Effector memory CD8-positive, alpha-beta T cell (primary cell): Measurements from ENCODE around the gene ARHGAP24.

Experiments
- ATAC-seq: fragments of 150-1000 bp; cut with Tn5 transposase; replicated peaks from 2 replicates; pipeline ENCODE4 v1.10.0; 2021; ENCODE audit warnings: mild to moderate bottlenecking, moderate library complexity
- DNase-seq, 3 experiments: peaks; one replicate each; pipeline ENCODE4 v3.0.0; 2021
- H3K27ac Mint-ChIP-seq, 2 donors: one replicate each; pipeline ENCODE4 v1.8.0; 2022; ENCODE audit warnings: mild to moderate bottlenecking in 2 of 2, mixed read lengths in 2 of 2, moderate library complexity in 2 of 2
- H3K27me3 Mint-ChIP-seq, 2 donors: one replicate each; pipeline ENCODE4 v1.8.0; 2022; ENCODE audit warnings: mixed read lengths in 2 of 2
- H3K36me3 Mint-ChIP-seq: one replicate; pipeline ENCODE4 v1.8.0; 2022; ENCODE audit warnings: mild to moderate bottlenecking, moderate library complexity, mixed read lengths; ENCODE audit not compliant: insufficient read depth
- H3K4me1 Mint-ChIP-seq, 2 donors: one replicate each; pipeline ENCODE4 v1.8.0; 2022; ENCODE audit warnings: low read depth in 2 of 2, mixed read lengths in 2 of 2
- H3K4me3 Mint-ChIP-seq, 2 donors: one replicate each; pipeline ENCODE4 v1.8.0; 2022; ENCODE audit warnings: mild to moderate bottlenecking in 2 of 2, mixed read lengths in 2 of 2, moderate library complexity in 2 of 2
- H3K9me3 Mint-ChIP-seq, 2 donors: one replicate each; pipeline ENCODE4 v1.8.0; 2022; ENCODE audit warnings: mixed read lengths in 2 of 2

ARHGAP24 gene

DNA sequence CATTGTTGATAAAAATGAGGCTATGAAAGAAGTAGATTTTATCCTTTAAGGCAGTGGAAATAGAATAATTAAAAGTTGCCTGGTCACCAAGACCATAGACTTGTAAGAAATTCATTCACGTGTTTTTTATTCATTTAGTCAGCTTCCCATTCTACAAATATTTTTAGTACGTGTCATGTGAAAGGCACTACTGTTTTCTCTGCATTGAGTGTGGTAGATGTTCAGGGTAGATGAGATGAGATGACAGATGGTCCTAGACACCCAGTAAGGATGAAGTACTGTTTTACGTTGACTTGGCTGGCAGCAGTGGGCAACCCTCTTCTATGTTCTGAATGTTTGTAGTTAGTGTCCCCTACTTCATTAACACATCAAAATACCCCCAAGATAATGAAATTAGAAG lies 228.1 kb downstream of the ARHGAP24 start:
- ATAC-seq: no peak
- Mint-ChIP-seq H3K36me3 (peaks cover 1% of the 10 kb centered on the region), H3K4me3 (no peak overlapping the region), H3K9me3 (peaks cover 7 to 37% of the 10 kb centered on the region in 2 donors), H3K4me1 (no peaks in the 10 kb centered on the region), H3K27me3 (no peaks in the 10 kb centered on the region), H3K27ac (no peak overlapping the region)
- no peak for DNase-seq

- Mint-ChIP-seq H3K27ac (no peak overlapping the region), H3K4me3 (no peak overlapping the region), H3K36me3 (no peaks in the 10 kb centered on the region), H3K4me1 (no peaks in the 10 kb centered on the region), H3K9me3 (peaks cover 9 to 31% of the 10 kb centered on the region in 2 donors), H3K27me3 (no peaks in the 10 kb centered on the region)
- ATAC-seq (no peak), DNase-seq (no peak)
Observed at GRCh38 chr4:85707611-85708010, 232.7 kb downstream of the ARHGAP24 start.

DNA sequence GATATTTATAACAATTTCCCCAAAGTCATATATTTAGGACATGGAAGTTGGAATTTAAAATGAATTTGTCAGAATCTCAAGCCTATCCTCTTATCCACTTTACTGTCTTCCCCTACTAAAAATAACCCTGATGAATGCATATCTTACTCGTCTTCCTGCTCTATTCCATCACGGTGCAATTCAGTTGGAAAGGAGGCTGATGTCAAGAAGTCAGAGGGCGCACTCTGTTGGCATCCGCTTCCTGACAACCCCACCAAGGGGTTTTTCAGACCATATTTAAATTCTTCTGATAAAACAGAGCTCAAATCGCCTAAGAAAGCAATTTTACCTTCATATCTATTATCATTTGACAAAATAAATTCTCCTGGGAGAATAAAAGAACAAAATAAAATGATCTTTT lies 233.5 kb downstream of the ARHGAP24 start:
- H3K4me1 Mint-ChIP-seq: no peaks in the 10 kb centered on the region
- no peaks in the 10 kb centered on the region for H3K27me3 Mint-ChIP-seq
- H3K36me3 Mint-ChIP-seq: no peaks in the 10 kb centered on the region
- DNase-seq: no peak
- no peak overlapping the region for H3K27ac Mint-ChIP-seq
- peaks cover 10 to 23% of the 10 kb centered on the region in 2 donors for H3K9me3 Mint-ChIP-seq
- no peak overlapping the region for H3K4me3 Mint-ChIP-seq
- ATAC-seq: no peak

DNA sequence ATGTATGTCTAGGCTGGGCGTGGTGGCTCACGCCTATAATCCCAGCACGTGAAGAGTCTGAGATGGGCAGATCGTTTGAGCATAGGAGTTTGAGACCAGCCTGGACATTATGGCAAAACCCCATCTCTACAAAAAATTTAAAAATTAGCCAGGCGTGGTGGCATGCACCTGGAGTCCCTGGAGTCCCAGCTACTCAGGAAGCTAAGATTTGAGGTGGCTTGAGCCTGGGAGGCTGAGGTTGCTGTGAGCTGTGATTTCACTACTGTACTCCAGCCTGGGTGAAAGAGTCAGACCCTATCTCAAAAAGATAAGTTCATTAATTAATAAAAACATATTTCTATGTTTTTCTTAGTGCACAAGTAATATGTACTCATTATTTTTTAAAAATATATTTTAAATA lies 238.1 kb downstream of the ARHGAP24 start:
- no peak overlapping the region for H3K27ac Mint-ChIP-seq
- H3K4me3 Mint-ChIP-seq: no peak overlapping the region
- peaks cover 7% of the 10 kb centered on the region in 2 donors for H3K9me3 Mint-ChIP-seq
- no peaks in the 10 kb centered on the region for H3K36me3 Mint-ChIP-seq
- no peak for ATAC-seq
- no peaks in the 10 kb centered on the region for H3K27me3 Mint-ChIP-seq
- DNase-seq: no peak
- H3K4me1 Mint-ChIP-seq: no peaks in the 10 kb centered on the region

- Mint-ChIP-seq H3K4me1 (no peaks in the 10 kb centered on the region), H3K27ac (no peak overlapping the region)
- no peak for ATAC-seq
Observed at GRCh38 chr4:85715991-85716737, 241.2 kb downstream of the ARHGAP24 start.

GRCh38 chr4:85717351-85717750 lies 242.4 kb downstream of the ARHGAP24 start:
- Mint-ChIP-seq H3K36me3 (no peaks in the 10 kb centered on the region), H3K9me3 (peaks cover 9 to 16% of the 10 kb centered on the region in 2 donors), H3K27ac (no peak overlapping the region), H3K4me3 (no peak overlapping the region), H3K4me1 (no peaks in the 10 kb centered on the region), H3K27me3 (no peaks in the 10 kb centered on the region)
- ATAC-seq (no peak), DNase-seq (no peak)

More at GRCh38 chr4:85715991-85716737, 241.2 kb downstream of the ARHGAP24 start:
- Mint-ChIP-seq H3K4me3 (no peak overlapping the region), H3K9me3 (peaks cover 10 to 17% of the 10 kb centered on the region in 2 donors), H3K36me3 (no peaks in the 10 kb centered on the region), H3K27me3 (no peaks in the 10 kb centered on the region)
- DNase-seq: no peak

GRCh38 chr4:85717847-85718246 lies 242.9 kb downstream of the ARHGAP24 start:
- no peaks in the 10 kb centered on the region for H3K27me3 Mint-ChIP-seq
- no peak for ATAC-seq

GRCh38 chr4:85720735-85721134 lies 245.8 kb downstream of the ARHGAP24 start:
- DNase-seq (no peak), ATAC-seq (no peak)
- H3K27me3 Mint-ChIP-seq: no peaks in the 10 kb centered on the region
- no peaks in the 10 kb centered on the region for H3K36me3 Mint-ChIP-seq
- peaks cover 5 to 16% of the 10 kb centered on the region in 2 donors for H3K9me3 Mint-ChIP-seq
- H3K4me1 Mint-ChIP-seq: no peaks in the 10 kb centered on the region
- no peak overlapping the region for H3K4me3 Mint-ChIP-seq
- H3K27ac Mint-ChIP-seq: no peak overlapping the region

More at GRCh38 chr4:85717847-85718246, 242.9 kb downstream of the ARHGAP24 start:
- Mint-ChIP-seq H3K27ac (no peak overlapping the region), H3K36me3 (no peaks in the 10 kb centered on the region), H3K4me3 (no peak overlapping the region), H3K4me1 (no peaks in the 10 kb centered on the region), H3K9me3 (peaks cover 5 to 16% of the 10 kb centered on the region in 2 donors)
- no peak for DNase-seq

DNA sequence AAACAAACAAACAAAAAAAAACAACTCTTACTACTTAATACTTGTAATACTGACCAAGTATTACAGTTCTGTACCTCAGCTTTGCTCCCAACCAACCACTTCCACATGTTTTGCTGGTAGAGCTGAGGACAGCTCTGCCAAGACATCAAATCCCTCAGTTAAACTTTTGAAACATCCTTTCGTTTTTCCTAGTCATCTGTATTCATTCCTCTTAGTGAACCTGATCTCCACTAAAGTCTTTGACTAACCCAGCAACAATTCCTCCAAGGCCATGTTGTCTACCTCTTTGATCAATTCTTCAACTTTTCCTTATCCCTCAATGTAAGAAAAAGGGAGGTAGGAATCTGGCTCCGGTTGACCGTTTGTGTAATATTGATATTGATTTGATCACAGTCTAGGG lies 247.5 kb downstream of the ARHGAP24 start:
- no peak overlapping the region for H3K27ac Mint-ChIP-seq
- no peak overlapping the region for H3K4me3 Mint-ChIP-seq
- no peak for ATAC-seq
- no peaks in the 10 kb centered on the region for H3K4me1 Mint-ChIP-seq
- H3K27me3 Mint-ChIP-seq: no peaks in the 10 kb centered on the region
- no peaks in the 10 kb centered on the region for H3K36me3 Mint-ChIP-seq
- no peak for DNase-seq
- peaks cover 6 to 16% of the 10 kb centered on the region in 2 donors for H3K9me3 Mint-ChIP-seq

- H3K4me3 Mint-ChIP-seq: no peak overlapping the region
- H3K27me3 Mint-ChIP-seq: no peaks in the 10 kb centered on the region
- H3K27ac Mint-ChIP-seq: no peak overlapping the region
- ATAC-seq: no peak
- no peak for DNase-seq
- H3K4me1 Mint-ChIP-seq: no peaks in the 10 kb centered on the region
- no peaks in the 10 kb centered on the region for H3K36me3 Mint-ChIP-seq
- H3K9me3 Mint-ChIP-seq: peaks cover 6 to 16% of the 10 kb centered on the region in 2 donors
Observed at GRCh38 chr4:85722807-85723206, 247.9 kb downstream of the ARHGAP24 start.

- DNase-seq: no peak
- no peak overlapping the region for H3K27ac Mint-ChIP-seq
- H3K27me3 Mint-ChIP-seq: no peaks in the 10 kb centered on the region
- H3K4me1 Mint-ChIP-seq: no peaks in the 10 kb centered on the region
- H3K36me3 Mint-ChIP-seq: no peaks in the 10 kb centered on the region
- ATAC-seq: no peak
- H3K4me3 Mint-ChIP-seq: no peak overlapping the region
- H3K9me3 Mint-ChIP-seq: peaks cover 6 to 11% of the 10 kb centered on the region in 2 donors
Observed at GRCh38 chr4:85724791-85725563, 250.0 kb downstream of the ARHGAP24 start.

GRCh38 chr4:85725721-85726170 lies 250.8 kb downstream of the ARHGAP24 start:
- Mint-ChIP-seq H3K27ac (no peak overlapping the region), H3K4me3 (no peak overlapping the region), H3K36me3 (no peaks in the 10 kb centered on the region), H3K27me3 (no peaks in the 10 kb centered on the region), H3K4me1 (no peaks in the 10 kb centered on the region), H3K9me3 (peaks cover 3% of the 10 kb centered on the region in 2 donors)
- ATAC-seq: peak; percentile 29
- DNase-seq: no peak

GRCh38 chr4:85726555-85726954 lies 251.6 kb downstream of the ARHGAP24 start:
- no peak for ATAC-seq
- Mint-ChIP-seq H3K27ac (no peak overlapping the region), H3K9me3 (peaks cover 0 to 3% of the 10 kb centered on the region in 2 donors), H3K4me1 (no peaks in the 10 kb centered on the region), H3K27me3 (no peaks in the 10 kb centered on the region), H3K4me3 (no peak overlapping the region), H3K36me3 (no peaks in the 10 kb centered on the region)
- no peak for DNase-seq

DNA sequence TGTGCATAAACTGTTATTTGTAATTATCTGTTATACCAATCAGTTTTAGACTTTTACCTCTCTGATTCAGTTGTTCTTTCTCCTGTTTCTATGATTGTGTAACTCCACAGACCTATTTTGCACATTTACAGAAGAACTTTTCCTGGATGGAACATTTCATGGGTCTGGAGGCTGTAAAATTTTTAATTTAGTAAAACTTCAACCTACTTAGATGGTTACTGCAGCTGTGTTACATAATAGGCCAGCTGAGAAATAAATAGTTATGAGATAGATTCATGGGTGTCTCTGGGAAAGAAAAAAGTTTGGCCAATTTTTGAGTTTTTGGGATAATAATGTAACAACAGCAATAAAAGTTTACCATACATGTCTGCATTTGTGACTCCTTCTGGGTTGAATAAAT lies 253.5 kb downstream of the ARHGAP24 start:
- ATAC-seq (no peak), DNase-seq (no peak)
- no peaks in the 10 kb centered on the region for H3K27me3 Mint-ChIP-seq
- H3K36me3 Mint-ChIP-seq: no peaks in the 10 kb centered on the region
- H3K4me1 Mint-ChIP-seq: no peaks in the 10 kb centered on the region
- no peak overlapping the region for H3K4me3 Mint-ChIP-seq
- H3K9me3 Mint-ChIP-seq: peaks cover 0 to 3% of the 10 kb centered on the region in 2 donors
- H3K27ac Mint-ChIP-seq: no peak overlapping the region
